ENCODE data around the gene ADAMTS12.

ADAMTS12 gene

GRCh38 chr5:33763435-33763834 is 128.4 kb downstream of the ADAMTS12 start:
- H4K8ac ChIP-seq (ENCODE audit: low read depth, low read length) = no peak overlapping the region
- no peaks in the 10 kb centered on the region for H3K79me1 ChIP-seq (ENCODE audit: low read depth, low read length)
- no peaks in the 10 kb centered on the region for H3K27me3 ChIP-seq (ENCODE audit: control insufficient read depth in 3 of 3, insufficient read depth in 3 of 3, low read depth in 1 of 3, low read length in 3 of 3)
- H2AK5ac ChIP-seq (ENCODE audit: low read depth, low read length) = no peak overlapping the region
- no peak overlapping the region for H2BK12ac ChIP-seq (ENCODE audit: low read length)
- no peak overlapping the region for H2BK5ac ChIP-seq (ENCODE audit: low read length)
- H3K27ac ChIP-seq (replicated peaks; ENCODE audit: low read length) = no peak overlapping the region
- H3K4ac ChIP-seq (ENCODE audit: low read length) = no peak overlapping the region
- no peak overlapping the region for H2BK15ac ChIP-seq (ENCODE audit: low read length)
- H3K18ac ChIP-seq (ENCODE audit: low read length) = no peak overlapping the region
- no peak overlapping the region for H4K91ac ChIP-seq (ENCODE audit: low read depth, low read length, poor library complexity)
- H2AFZ ChIP-seq (ENCODE audit: low read length) = no peak overlapping the region
- no CpG with 5 or more reads among the region's 2 CpGs for WGBS, 2 donors (ENCODE audit: extremely low coverage in 2 of 2, insufficient read length in 2 of 2, insufficient replicate concordance in 1 of 2)
- no peaks in the 10 kb centered on the region for H3K36me3 ChIP-seq (replicated peaks in 1 of 2; ENCODE audit: control insufficient read depth in 2 of 2, insufficient read depth in 2 of 2, low read length in 2 of 2)
- no peak overlapping the region for H3K4me3 ChIP-seq (ENCODE audit: low read length in 2 of 2)
- H3K9me3 ChIP-seq (replicated peaks in 1 of 2; ENCODE audit: control insufficient read depth in 2 of 2, insufficient read depth in 1 of 2, low read depth in 1 of 2, low read length in 2 of 2) = no peaks in the 10 kb centered on the region
- no peak overlapping the region for H2BK120ac ChIP-seq (ENCODE audit: low read depth, low read length)
- no peak overlapping the region for H3K23ac ChIP-seq (ENCODE audit: low read depth, low read length, poor library complexity)
- no peak overlapping the region for H3K14ac ChIP-seq (ENCODE audit: low read length)
- no peak overlapping the region for H3K4me2 ChIP-seq (ENCODE audit: insufficient read depth, low read length, poor library complexity, severe bottlenecking)
- DNase-seq (ENCODE audit: low spot score) = no peak
- H3K4me1 ChIP-seq (ENCODE audit: control insufficient read depth in 2 of 2, insufficient read depth in 1 of 2, low read depth in 1 of 2, low read length in 2 of 2) = peaks cover 23 to 38% of the 10 kb centered on the region in 2 donors
- H3K9ac ChIP-seq (ENCODE audit: low read depth, low read length, poor library complexity) = no peak overlapping the region

- no CpG with 5 or more reads among the region's 1 CpG for WGBS, 2 donors (ENCODE audit: extremely low coverage in 2 of 2, insufficient read length in 2 of 2, insufficient replicate concordance in 1 of 2)
- no peaks in the 10 kb centered on the region for H3K9me3 ChIP-seq (replicated peaks in 1 of 2; ENCODE audit: control insufficient read depth in 2 of 2, insufficient read depth in 1 of 2, low read depth in 1 of 2, low read length in 2 of 2)
- H3K14ac ChIP-seq (ENCODE audit: low read length) = no peak overlapping the region
- peaks cover 21 to 35% of the 10 kb centered on the region in 2 donors for H3K4me1 ChIP-seq (ENCODE audit: control insufficient read depth in 2 of 2, insufficient read depth in 1 of 2, low read depth in 1 of 2, low read length in 2 of 2)
- H3K4ac ChIP-seq (ENCODE audit: low read length) = no peak overlapping the region
- no peak overlapping the region for H3K23ac ChIP-seq (ENCODE audit: low read depth, low read length, poor library complexity)
- H3K27me3 ChIP-seq (ENCODE audit: control insufficient read depth in 3 of 3, insufficient read depth in 3 of 3, low read depth in 1 of 3, low read length in 3 of 3) = no peaks in the 10 kb centered on the region
- no peak overlapping the region for H2AFZ ChIP-seq (ENCODE audit: low read length)
- no peak overlapping the region for H2BK15ac ChIP-seq (ENCODE audit: low read length)
- no peak overlapping the region for H2BK120ac ChIP-seq (ENCODE audit: low read depth, low read length)
- no peak for DNase-seq (ENCODE audit: low spot score)
- no peaks in the 10 kb centered on the region for H3K36me3 ChIP-seq (replicated peaks in 1 of 2; ENCODE audit: control insufficient read depth in 2 of 2, insufficient read depth in 2 of 2, low read length in 2 of 2)
- H4K8ac ChIP-seq (ENCODE audit: low read depth, low read length) = no peak overlapping the region
- no peak overlapping the region for H3K9ac ChIP-seq (ENCODE audit: low read depth, low read length, poor library complexity)
- H2AK5ac ChIP-seq (ENCODE audit: low read depth, low read length) = no peak overlapping the region
- H3K18ac ChIP-seq (ENCODE audit: low read length) = no peak overlapping the region
- H3K27ac ChIP-seq (replicated peaks; ENCODE audit: low read length) = no peak overlapping the region
- H3K4me3 ChIP-seq (ENCODE audit: low read length in 2 of 2) = no peak overlapping the region
- H3K4me2 ChIP-seq (ENCODE audit: insufficient read depth, low read length, poor library complexity, severe bottlenecking) = no peak overlapping the region
- no peak overlapping the region for H2BK12ac ChIP-seq (ENCODE audit: low read length)
- H4K91ac ChIP-seq (ENCODE audit: low read depth, low read length, poor library complexity) = no peak overlapping the region
- H2BK5ac ChIP-seq (ENCODE audit: low read length) = no peak overlapping the region
- H3K79me1 ChIP-seq (ENCODE audit: low read depth, low read length) = no peaks in the 10 kb centered on the region
Observed at GRCh38 chr5:33762859-33763258, 128.9 kb downstream of the ADAMTS12 start.

- Histone ChIP-seq H3K4me1 (ENCODE audit: control insufficient read depth in 2 of 2, insufficient read depth in 1 of 2, low read depth in 1 of 2, low read length in 2 of 2) (peaks cover 21 to 35% of the 10 kb centered on the region in 2 donors), H3K9me3 (replicated peaks in 1 of 2; ENCODE audit: control insufficient read depth in 2 of 2, insufficient read depth in 1 of 2, low read depth in 1 of 2, low read length in 2 of 2) (no peaks in the 10 kb centered on the region), H3K36me3 (replicated peaks in 1 of 2; ENCODE audit: control insufficient read depth in 2 of 2, insufficient read depth in 2 of 2, low read length in 2 of 2) (no peaks in the 10 kb centered on the region), H3K27ac (replicated peaks; ENCODE audit: low read length) (no peak overlapping the region), H3K4me3 (ENCODE audit: low read length in 2 of 2) (no peak overlapping the region), H4K91ac (ENCODE audit: low read depth, low read length, poor library complexity) (no peak overlapping the region), H3K18ac (ENCODE audit: low read length) (peak overlapping the region; percentile 27), H2BK120ac (ENCODE audit: low read depth, low read length) (no peak overlapping the region), H3K27me3 (ENCODE audit: control insufficient read depth in 3 of 3, insufficient read depth in 3 of 3, low read depth in 1 of 3, low read length in 3 of 3) (no peaks in the 10 kb centered on the region), H4K8ac (ENCODE audit: low read depth, low read length) (no peak overlapping the region), H2BK15ac (ENCODE audit: low read length) (no peak overlapping the region), H3K79me1 (ENCODE audit: low read depth, low read length) (peaks cover under 1% of the 10 kb centered on the region), H3K4me2 (ENCODE audit: insufficient read depth, low read length, poor library complexity, severe bottlenecking) (no peak overlapping the region), H2BK5ac (ENCODE audit: low read length) (no peak overlapping the region), H2AK5ac (ENCODE audit: low read depth, low read length) (no peak overlapping the region), H2BK12ac (ENCODE audit: low read length) (no peak overlapping the region), H2AFZ (ENCODE audit: low read length) (no peak overlapping the region), H3K4ac (ENCODE audit: low read length) (no peak overlapping the region), H3K23ac (ENCODE audit: low read depth, low read length, poor library complexity) (no peak overlapping the region), H3K9ac (ENCODE audit: low read depth, low read length, poor library complexity) (no peak overlapping the region), H3K14ac (ENCODE audit: low read length) (no peak overlapping the region)
- no CpG with 5 or more reads among the region's 4 CpGs for WGBS, 2 donors (ENCODE audit: extremely low coverage in 2 of 2, insufficient read length in 2 of 2, insufficient replicate concordance in 1 of 2)
- DNase-seq (ENCODE audit: low spot score) = peak; percentile 9
Observed at GRCh38 chr5:33761139-33761538, 130.7 kb downstream of the ADAMTS12 start.

GRCh38 chr5:33758737-33759136 is 133.1 kb downstream of the ADAMTS12 start:
- Histone ChIP-seq H3K36me3 (replicated peaks in 1 of 2; ENCODE audit: control insufficient read depth in 2 of 2, insufficient read depth in 2 of 2, low read length in 2 of 2) (no peaks in the 10 kb centered on the region), H3K4me3 (ENCODE audit: low read length in 2 of 2) (no peak overlapping the region), H4K91ac (ENCODE audit: low read depth, low read length, poor library complexity) (no peak overlapping the region), H2AFZ (ENCODE audit: low read length) (no peak overlapping the region), H3K23ac (ENCODE audit: low read depth, low read length, poor library complexity) (no peak overlapping the region), H2BK120ac (ENCODE audit: low read depth, low read length) (no peak overlapping the region), H3K18ac (ENCODE audit: low read length) (no peak overlapping the region), H2AK5ac (ENCODE audit: low read depth, low read length) (no peak overlapping the region), H3K14ac (ENCODE audit: low read length) (no peak overlapping the region), H3K4me1 (ENCODE audit: control insufficient read depth in 2 of 2, insufficient read depth in 1 of 2, low read depth in 1 of 2, low read length in 2 of 2) (peaks cover 15% of the 10 kb centered on the region in 2 donors), H2BK5ac (ENCODE audit: low read length) (no peak overlapping the region), H3K4me2 (ENCODE audit: insufficient read depth, low read length, poor library complexity, severe bottlenecking) (no peak overlapping the region), H3K79me1 (ENCODE audit: low read depth, low read length) (peaks cover 3% of the 10 kb centered on the region), H3K27me3 (ENCODE audit: control insufficient read depth in 3 of 3, insufficient read depth in 3 of 3, low read depth in 1 of 3, low read length in 3 of 3) (no peaks in the 10 kb centered on the region), H2BK15ac (ENCODE audit: low read length) (no peak overlapping the region), H2BK12ac (ENCODE audit: low read length) (no peak overlapping the region), H4K8ac (ENCODE audit: low read depth, low read length) (no peak overlapping the region), H3K9me3 (replicated peaks in 1 of 2; ENCODE audit: control insufficient read depth in 2 of 2, insufficient read depth in 1 of 2, low read depth in 1 of 2, low read length in 2 of 2) (no peaks in the 10 kb centered on the region), H3K27ac (replicated peaks; ENCODE audit: low read length) (no peak overlapping the region), H3K9ac (ENCODE audit: low read depth, low read length, poor library complexity) (no peak overlapping the region), H3K4ac (ENCODE audit: low read length) (no peak overlapping the region)
- WGBS, 2 donors (ENCODE audit: extremely low coverage in 2 of 2, insufficient read length in 2 of 2, insufficient replicate concordance in 1 of 2) = no CpG with 5 or more reads among the region's 2 CpGs
- no peak for DNase-seq (ENCODE audit: low spot score)
